ENCODE data around the gene TRRAP. TPM values are rescaled to one million over a fixed set of nuclear protein-coding genes. Genes with fewer than 3 reads are reported as not detected.

Gene TRRAP
- total and polyA plus RNA-seq, 4 donors: 4.3 to 22.7 (median 10.1) TPM

GRCh38 chr7:99027241-99027640 is 148.9 kb downstream of the TRRAP start:
- Histone ChIP-seq H3K4me3 (ENCODE audit: low read depth in 1 of 3, low read length in 3 of 3) (no peak overlapping the region), H3K27ac (ENCODE audit: low read depth in 1 of 2, low read length in 2 of 2) (no peak overlapping the region), H3K9ac (ENCODE audit: low read depth in 1 of 2, low read length in 2 of 2) (no peak overlapping the region), H3K4me1 (ENCODE audit: control insufficient read depth in 4 of 4, insufficient read depth in 4 of 4, low read length in 3 of 4) (peaks cover 0 to 6% (median 2%) of the 10 kb centered on the region in 4 donors), H3K27me3 (ENCODE audit: control insufficient read depth in 4 of 4, insufficient read depth in 4 of 4, low read length in 3 of 4) (no peaks in the 10 kb centered on the region), H3K36me3 (ENCODE audit: control insufficient read depth in 4 of 4, insufficient read depth in 3 of 4, low read depth in 1 of 4, low read length in 3 of 4) (peaks cover 5 to 41% (median 24%) of the 10 kb centered on the region in 4 donors), H3K9me3 (ENCODE audit: control insufficient read depth in 4 of 4, low read length in 3 of 4) (no peaks in the 10 kb centered on the region)
- 64% methylated on average over 3 of the region's 3 CpGs for WGBS
- TF ChIP-seq SP1 (IDR thresholded peaks at IDR 0.05) (no peak), GABPA (IDR thresholded peaks at IDR 0.05 in 1 of 2, conservative IDR thresholded peaks at IDR 0.05 in 1 of 2) (no peak), TAF1 (conservative IDR thresholded peaks at IDR 0.05) (no peak), EGR1 (IDR thresholded peaks at IDR 0.05; ENCODE audit: low read depth in 2 of 2) (no peak), ATF3 (IDR thresholded peaks at IDR 0.05) (no peak), ZBTB33 (IDR thresholded peaks at IDR 0.05) (no peak), CTCF (IDR thresholded peaks at IDR 0.05; ENCODE audit: low read depth, low read length, missing input control) (no peak), REST (IDR thresholded peaks at IDR 0.05) (no peak), YY1 (IDR thresholded peaks at IDR 0.05) (no peak), MAX (IDR thresholded peaks at IDR 0.05) (no peak), NR2F2 (IDR thresholded peaks at IDR 0.05) (no peak), RXRA (IDR thresholded peaks at IDR 0.05) (no peak), FOXA1 (IDR thresholded peaks at IDR 0.05) (no peak), FOXA2 (IDR thresholded peaks at IDR 0.05) (no peak), HNF4A (conservative IDR thresholded peaks at IDR 0.05) (no peak), RAD21 (IDR thresholded peaks at IDR 0.05) (no peak), JUND (IDR thresholded peaks at IDR 0.05) (no peak), HNF4G (IDR thresholded peaks at IDR 0.05) (no peak)
- DNase-seq (ENCODE audit: low spot score): no peak
